HTR-8/SVneo (cell line): ENCODE measurements around the gene ATP1B4.
"Not testable (repeated sequence)": the region's sequence is repeated elsewhere in the genome, so short reads cannot be mapped to it uniquely, and the experiment has no call there.

Experiments used
- DNase-seq: peaks from one replicate; pipeline ENCODE4 v3.0.0; 2011; ENCODE audit warnings: low spot score, mixed read lengths; ENCODE audit not compliant: insufficient read length
- FAIRE-seq: peaks from 2 replicates; lab custom pipeline; 2011; peaks lifted over from hg19 to GRCh38; lab: Jason Lieb, UNC

ATP1B4 gene

GRCh38 chrX:120361764-120362305, at the start of gene ATP1B4:
Gene ATP1B4, plus strand, starts transcription at chrX:120362089. Its CDS starts 80 bp downstream, at chrX:120362169.
- no peak for FAIRE-seq

GRCh38 chrX:120315776-120316175, 46.1 kb upstream of the ATP1B4 start:
- DNase-seq = no peak
- no peak for FAIRE-seq

More at GRCh38 chrX:120361764-120362305, at the start of gene ATP1B4:
- DNase-seq = no peak

GRCh38 chrX:120316587-120317283, 45.2 kb upstream of the ATP1B4 start:
- DNase-seq (no peak), FAIRE-seq (no peak)

- FAIRE-seq = no peak
- DNase-seq = no peak
Measured at GRCh38 chrX:120318411-120318810, 43.5 kb upstream of the ATP1B4 start.

GRCh38 chrX:120321520-120322281, 40.2 kb upstream of the ATP1B4 start:
- DNase-seq = no peak
- FAIRE-seq = no peak

GRCh38 chrX:120331116-120331515, 30.8 kb upstream of the ATP1B4 start:
- no peak for DNase-seq
- FAIRE-seq = no peak

GRCh38 chrX:120332394-120332793, 29.5 kb upstream of the ATP1B4 start:
- DNase-seq (no peak), FAIRE-seq (no peak)

GRCh38 chrX:120334151-120334550, 27.7 kb upstream of the ATP1B4 start:
- FAIRE-seq (no peak), DNase-seq (no peak)

GRCh38 chrX:120334603-120335002, 27.3 kb upstream of the ATP1B4 start:
- no peak for DNase-seq
- FAIRE-seq = no peak

- FAIRE-seq (no peak), DNase-seq (no peak)
Measured at GRCh38 chrX:120335289-120335688, 26.6 kb upstream of the ATP1B4 start.

- no peak for FAIRE-seq
- DNase-seq = no peak
Measured at GRCh38 chrX:120336899-120337298, 25.0 kb upstream of the ATP1B4 start.

GRCh38 chrX:120344566-120344965, 17.3 kb upstream of the ATP1B4 start:
- FAIRE-seq, DNase-seq: not testable (repeated sequence)

GRCh38 chrX:120350450-120351138, 11.3 kb upstream of the ATP1B4 start:
- FAIRE-seq = no peak
- no peak for DNase-seq

- no peak for DNase-seq
- no peak for FAIRE-seq
Measured at GRCh38 chrX:120356084-120356483, 5.8 kb upstream of the ATP1B4 start.

GRCh38 chrX:120357186-120357585, 4.7 kb upstream of the ATP1B4 start:
- no peak for DNase-seq
- FAIRE-seq = no peak

GRCh38 chrX:120358737-120359456, 3.0 kb upstream of the ATP1B4 start:
- FAIRE-seq (no peak), DNase-seq (no peak)

- DNase-seq (no peak), FAIRE-seq (no peak)
Measured at GRCh38 chrX:120365320-120365719, 3.4 kb downstream of the ATP1B4 start.

GRCh38 chrX:120365968-120366367, 4.1 kb downstream of the ATP1B4 start:
- FAIRE-seq = no peak

GRCh38 chrX:120366794-120367193, 4.9 kb downstream of the ATP1B4 start:
- FAIRE-seq (no peak), DNase-seq (no peak)

More at GRCh38 chrX:120365968-120366367, 4.1 kb downstream of the ATP1B4 start:
- DNase-seq = no peak
